Thoracic aorta (tissue), 2 donors: Measurements from ENCODE around the gene USP3. TPM values are rescaled to one million over a fixed set of nuclear protein-coding genes. Genes with fewer than 3 reads are reported as not detected.

ENCODE experiments used
- ATAC-seq: fragments of 150-250 bp; one replicate; pipeline ENCODE4 v1.8.0; 2017; ENCODE audit warnings: low read depth; ENCODE audit not compliant: insufficient number of reproducible peaks, low FRiP score
- DNase-seq: peaks from one replicate; pipeline ENCODE4 v3.0.0-alpha.2; 2020; ENCODE audit warnings: low spot score
- H3K27ac ChIP-seq, 2 donors: fragments of 200-600 bp; sonication (generic); 1 replicate in 1 of 2; 2 replicates in 1 of 2; pipeline ENCODE4 v1.5.1; 2016; ENCODE audit warnings: mild to moderate bottlenecking in 2 of 2, moderate library complexity in 2 of 2
- H3K27me3 ChIP-seq: fragments of 200-600 bp; sonication (generic); replicated peaks from 2 replicates; pipeline ENCODE4 v1.6.0; 2016; ENCODE audit warnings: mild to moderate bottlenecking; ENCODE audit not compliant: insufficient read depth
- H3K36me3 ChIP-seq: fragments of 200-600 bp; sonication (generic); one replicate; pipeline ENCODE4 v1.5.1; 2016
- H3K4me1 ChIP-seq, 2 donors: fragments of 200-600 bp; sonication (generic); 1 replicate in 1 of 2; 2 replicates in 1 of 2; pipeline versions ENCODE4 v1.5.1 to v1.6.0; 2016; ENCODE audit warnings: low read depth in 2 of 2, mild to moderate bottlenecking in 1 of 2; ENCODE audit not compliant: control insufficient read depth in 1 of 2
- H3K4me3 ChIP-seq: fragments of 200-600 bp; sonication (generic); 2 replicates; pipeline ENCODE4 v1.5.1; 2016; ENCODE audit warnings: mild to moderate bottlenecking
- H3K9me3 ChIP-seq: fragments of 200-600 bp; sonication (generic); 2 replicates; pipeline ENCODE4 v1.5.1; 2016
- CTCF ChIP-seq: fragments of 200-600 bp; sonication (generic); IDR thresholded peaks from one replicate; pipeline ENCODE4 v1.5.1; 2019; ENCODE audit warnings: antibody characterized with exemption
- total RNA-seq, 2 donors: library from RNA; depleted of rRNA; stranded (reverse); fragments of >200 nt; gene quantifications; one replicate each; pipeline versions ENCODE4 v1.1.0 to v1.2.3, GENCODE V29; 2016

USP3 gene
- total RNA-seq, 2 donors from 2014 or later, result 37.8 to 54.4 TPM

GRCh38 chr15:63598473-63599400 is 94.3 kb downstream of the USP3 start:
- DNase-seq, result no peak
- peak overlapping the region; percentile 83 to 95 for H3K27ac ChIP-seq
- no peaks in the 10 kb centered on the region for H3K9me3 ChIP-seq
- no peak for ATAC-seq
- H3K4me3 ChIP-seq, result peak overlapping the region; percentile 89
- peaks cover 27 to 81% of the 10 kb centered on the region in 2 donors for H3K4me1 ChIP-seq
- H3K36me3 ChIP-seq, result no peaks in the 10 kb centered on the region
- TF ChIP-seq CTCF, result no peak
- no peaks in the 10 kb centered on the region for H3K27me3 ChIP-seq

- peak; percentile 59 for TF ChIP-seq CTCF
- H3K4me3 ChIP-seq, result peak overlapping the region; percentile 89
- ATAC-seq (no peak), DNase-seq (no peak)
- H3K27ac ChIP-seq, result peak overlapping the region; percentile 83 to 95
- no peaks in the 10 kb centered on the region for H3K9me3 ChIP-seq
- no peaks in the 10 kb centered on the region for H3K36me3 ChIP-seq
- peaks cover 27 to 79% of the 10 kb centered on the region in 2 donors for H3K4me1 ChIP-seq
- H3K27me3 ChIP-seq, result no peaks in the 10 kb centered on the region
Measured at GRCh38 chr15:63599401-63600000, 95.1 kb downstream of the USP3 start.

- Histone ChIP-seq H3K36me3 (no peaks in the 10 kb centered on the region), H3K27ac (peak overlapping the region; percentile 83 to 95), H3K27me3 (no peaks in the 10 kb centered on the region), H3K4me1 (peaks cover 25 to 73% of the 10 kb centered on the region in 2 donors), H3K9me3 (no peaks in the 10 kb centered on the region), H3K4me3 (peak overlapping the region; percentile 89)
- TF ChIP-seq CTCF, result no peak
- DNase-seq, result no peak
- ATAC-seq, result no peak
Measured at GRCh38 chr15:63600001-63600615, 95.7 kb downstream of the USP3 start.

- no peak for DNase-seq
- H3K9me3 ChIP-seq, result no peaks in the 10 kb centered on the region
- H3K36me3 ChIP-seq, result no peaks in the 10 kb centered on the region
- peak overlapping the region; percentile 89 for H3K4me3 ChIP-seq
- no peaks in the 10 kb centered on the region for H3K27me3 ChIP-seq
- peak overlapping the region; percentile 83 to 95 for H3K27ac ChIP-seq
- TF ChIP-seq CTCF, result no peak
- no peak for ATAC-seq
- peaks cover 20 to 68% of the 10 kb centered on the region in 2 donors for H3K4me1 ChIP-seq
Measured at GRCh38 chr15:63600616-63601025, 96.2 kb downstream of the USP3 start.
